ENCODE results near the gene PHTF2. TPM values are rescaled to one million over a fixed set of nuclear protein-coding genes. Genes with fewer than 3 reads are reported as not detected.

Gene PHTF2
- total RNA-seq, result 15.4 and 25.2 TPM in 2 replicates

DNA sequence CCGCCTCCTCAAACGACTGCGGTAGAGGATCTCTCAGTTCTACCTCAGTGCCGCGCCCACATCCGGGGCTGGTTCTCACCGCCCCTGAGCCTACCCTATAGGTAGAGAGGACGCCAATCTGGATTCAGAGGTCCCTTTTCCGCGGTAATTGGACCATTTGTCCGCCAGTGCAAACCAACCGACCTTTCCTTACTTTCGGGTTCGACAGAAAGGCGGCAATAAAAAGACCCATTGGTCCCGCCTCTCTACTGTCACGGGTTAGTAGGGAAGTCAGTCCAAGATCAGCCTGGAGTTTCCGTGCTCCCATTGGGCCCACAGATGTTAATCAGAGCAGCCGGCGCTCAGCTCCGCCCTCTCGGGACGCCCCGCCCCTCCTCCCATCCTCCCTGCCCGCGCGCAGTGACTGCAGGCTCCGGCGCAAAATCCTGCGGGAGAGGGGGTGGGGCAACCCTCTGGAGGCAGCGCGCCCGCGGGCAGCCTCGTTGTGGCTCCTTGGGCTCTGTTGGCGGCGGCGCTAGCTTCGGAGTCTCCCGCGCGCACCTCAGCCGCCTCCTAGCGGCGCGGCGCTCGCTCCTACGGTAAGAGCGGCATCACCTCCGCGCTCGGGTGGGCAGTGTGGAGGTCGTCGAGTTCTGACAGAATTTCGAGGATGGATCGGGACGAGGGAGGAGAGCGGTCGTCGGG, at the start of gene PHTF2, which contains the start of gene TMEM60:
Gene PHTF2 (plus strand): TSS at position 380 of the 684 bp plus-strand sequence.
Gene TMEM60 (minus strand): TSS at position 41 of the 684 bp plus-strand sequence. CDS start 4,061 bp downstream, outside the sequence.

Small RNA genes lying within 50 kb of the gene (small RNA-seq; reads per million reads assigned to genes)
- not detected for gene RF00019

Other genes with a start within 250 kb of the PHTF2 start
- gene RSBN1L, start 102.3 kb upstream of the PHTF2 start, total RNA-seq, result 12.5 and 19.4 TPM in 2 replicates
- 14.1 and 15.8 TPM in 2 replicates for gene TMEM60, start 339 bp upstream of the PHTF2 start, total RNA-seq